GM19372 (cell line): Measurements from ENCODE around the gene VSIG10.
"Not testable (repeated sequence)": the region's sequence is repeated elsewhere in the genome, so short reads cannot be mapped to it uniquely, and the experiment has no call there.

ENCODE experiments used
- ATAC-seq: cut with Tn5 transposase; IDR thresholded peaks from one replicate; pipeline ENCODE4 v1.9.1; 2021; ENCODE audit warnings: mild to moderate bottlenecking, low read depth, moderate library complexity; ENCODE audit not compliant: unreplicated experiment

The VSIG10 gene

GRCh38 chr12:118119449-118119879 is 15.7 kb upstream of the VSIG10 start:
- ATAC-seq: no peak

- no peak for ATAC-seq
Measured at GRCh38 chr12:118109088-118109487, 5.3 kb upstream of the VSIG10 start.

GRCh38 chr12:118107694-118108093 is 3.9 kb upstream of the VSIG10 start:
- no peak for ATAC-seq

GRCh38 chr12:118107011-118107410 is 3.2 kb upstream of the VSIG10 start:
- no peak for ATAC-seq

- ATAC-seq: no peak
Measured at GRCh38 chr12:118103201-118103600, 610 bp downstream of the VSIG10 start.

GRCh38 chr12:118102609-118103008 is 1.2 kb downstream of the VSIG10 start:
- no peak for ATAC-seq

- ATAC-seq: no peak
Measured at GRCh38 chr12:118102070-118102469, 1.7 kb downstream of the VSIG10 start.

- ATAC-seq: no peak
Measured at GRCh38 chr12:118101051-118101450, 2.8 kb downstream of the VSIG10 start.

- ATAC-seq: no peak
Measured at GRCh38 chr12:118098911-118099671, 4.7 kb downstream of the VSIG10 start.

- ATAC-seq: no peak
Measured at GRCh38 chr12:118098401-118098800, 5.4 kb downstream of the VSIG10 start.

GRCh38 chr12:118094039-118094438 is 9.8 kb downstream of the VSIG10 start:
- ATAC-seq: no peak

GRCh38 chr12:118089782-118090181 is 14.0 kb downstream of the VSIG10 start:
- no peak for ATAC-seq

GRCh38 chr12:118082161-118082560 is 21.6 kb downstream of the VSIG10 start:
- no peak for ATAC-seq

GRCh38 chr12:118081521-118081920 is 22.3 kb downstream of the VSIG10 start:
- not testable (repeated sequence) for ATAC-seq

GRCh38 chr12:118073768-118074167 is 30.0 kb downstream of the VSIG10 start:
- no peak for ATAC-seq

- no peak for ATAC-seq
Measured at GRCh38 chr12:118070650-118071049, 33.2 kb downstream of the VSIG10 start.

GRCh38 chr12:118068445-118068844 is 35.4 kb downstream of the VSIG10 start:
- ATAC-seq: no peak

GRCh38 chr12:118065380-118065779 is 38.4 kb downstream of the VSIG10 start:
- no peak for ATAC-seq

- no peak for ATAC-seq
Measured at GRCh38 chr12:118064608-118065007, 39.2 kb downstream of the VSIG10 start.

GRCh38 chr12:118063576-118064391 is 40.0 kb downstream of the VSIG10 start:
- no peak for ATAC-seq
